ENCODE results near the gene EYA3. TPM values are rescaled to one million over a fixed set of nuclear protein-coding genes. Genes with fewer than 3 reads are reported as not detected.

The EYA3 gene
- total and polyA plus RNA-seq, 2 donors: 6.3 to 10.9 TPM

- Histone ChIP-seq H3K36me3 (ENCODE audit: control insufficient read depth in 2 of 2, insufficient read depth in 2 of 2, low read length in 1 of 2) (no peaks in the 10 kb centered on the region), H3K9me3 (ENCODE audit: control insufficient read depth in 2 of 2, insufficient read depth in 1 of 2, low read length in 1 of 2) (no peaks in the 10 kb centered on the region), H3K27ac (ENCODE audit: low read depth in 1 of 2, low read length in 1 of 2) (no peak overlapping the region), H3K27me3 (ENCODE audit: control insufficient read depth in 2 of 2, insufficient read depth in 1 of 2, low read length in 1 of 2) (peaks cover 0 to 2% of the 10 kb centered on the region in 2 donors), H3K4me1 (ENCODE audit: control insufficient read depth in 2 of 2, insufficient read depth in 2 of 2, low read length in 2 of 2) (no peaks in the 10 kb centered on the region), H3K4me3 (ENCODE audit: low read length in 2 of 2) (no peak overlapping the region)
- WGBS: 91% methylated on average over 6 of the region's 6 CpGs
- DNase-seq (ENCODE audit: low read depth in 6 of 9, low spot score in 9 of 9): no peak
Observed at GRCh38 chr1:28130901-28131300, 42.5 kb upstream of the EYA3 start.

- H3K9me3 ChIP-seq (ENCODE audit: control insufficient read depth in 2 of 2, insufficient read depth in 1 of 2, low read length in 1 of 2): no peaks in the 10 kb centered on the region
- 98% methylated on average over 1 of the region's 1 CpG for WGBS
- H3K27me3 ChIP-seq (ENCODE audit: control insufficient read depth in 2 of 2, insufficient read depth in 1 of 2, low read length in 1 of 2): peaks cover 0 to 2% of the 10 kb centered on the region in 2 donors
- DNase-seq (ENCODE audit: low read depth in 6 of 9, low spot score in 9 of 9): no peak
- H3K4me3 ChIP-seq (ENCODE audit: low read length in 2 of 2): no peak overlapping the region
- no peaks in the 10 kb centered on the region for H3K4me1 ChIP-seq (ENCODE audit: control insufficient read depth in 2 of 2, insufficient read depth in 2 of 2, low read length in 2 of 2)
- H3K36me3 ChIP-seq (ENCODE audit: control insufficient read depth in 2 of 2, insufficient read depth in 2 of 2, low read length in 1 of 2): no peaks in the 10 kb centered on the region
- no peak overlapping the region for H3K27ac ChIP-seq (ENCODE audit: low read depth in 1 of 2, low read length in 1 of 2)
Observed at GRCh38 chr1:28129150-28129549, 40.7 kb upstream of the EYA3 start.

GRCh38 chr1:28127617-28128257 is 39.3 kb upstream of the EYA3 start:
- H3K9me3 ChIP-seq (ENCODE audit: control insufficient read depth in 2 of 2, insufficient read depth in 1 of 2, low read length in 1 of 2): no peaks in the 10 kb centered on the region
- no peak for DNase-seq (ENCODE audit: low read depth in 6 of 9, low spot score in 9 of 9)
- H3K4me3 ChIP-seq (ENCODE audit: low read length in 2 of 2): no peak overlapping the region
- H3K4me1 ChIP-seq (ENCODE audit: control insufficient read depth in 2 of 2, insufficient read depth in 2 of 2, low read length in 2 of 2): no peaks in the 10 kb centered on the region
- H3K36me3 ChIP-seq (ENCODE audit: control insufficient read depth in 2 of 2, insufficient read depth in 2 of 2, low read length in 1 of 2): no peaks in the 10 kb centered on the region
- H3K27ac ChIP-seq (ENCODE audit: low read depth in 1 of 2, low read length in 1 of 2): no peak overlapping the region
- peaks cover 0 to 2% of the 10 kb centered on the region in 2 donors for H3K27me3 ChIP-seq (ENCODE audit: control insufficient read depth in 2 of 2, insufficient read depth in 1 of 2, low read length in 1 of 2)
- WGBS: 94% methylated on average over 3 of the region's 3 CpGs

DNA sequence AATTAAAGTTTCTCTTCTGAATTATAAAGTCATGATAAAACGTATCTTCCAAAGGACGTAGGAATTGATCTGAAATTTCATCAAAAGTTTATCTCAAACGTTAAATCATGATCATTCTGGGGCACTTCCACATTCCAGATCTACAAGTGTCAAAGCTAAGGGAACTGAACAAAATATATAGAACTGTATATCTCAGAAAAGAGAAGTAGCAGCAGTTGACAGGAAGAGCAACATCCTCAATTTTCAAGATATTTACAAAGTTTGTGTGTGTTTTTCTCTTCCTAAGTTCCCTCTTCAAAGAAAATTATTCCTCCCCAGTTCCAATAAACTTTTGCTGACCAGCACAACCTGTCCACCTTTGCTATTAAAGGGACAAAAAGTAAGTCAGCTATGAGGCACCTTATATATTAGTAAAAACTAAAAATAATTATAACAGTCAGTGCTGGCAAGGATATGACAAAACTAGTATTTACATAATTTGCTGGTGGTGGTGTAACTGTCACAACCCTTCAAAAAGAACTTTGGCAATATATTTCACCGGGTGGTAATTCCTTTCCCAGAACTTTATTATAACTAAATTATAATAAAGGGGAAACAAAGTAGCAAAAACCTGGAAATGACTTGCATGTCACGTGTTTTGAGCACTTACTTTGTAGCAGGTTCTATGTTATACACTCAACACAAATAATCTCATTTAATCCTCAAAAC is 38.5 kb upstream of the EYA3 start:
- Histone ChIP-seq H3K36me3 (ENCODE audit: control insufficient read depth in 2 of 2, insufficient read depth in 2 of 2, low read length in 1 of 2) (no peaks in the 10 kb centered on the region), H3K4me1 (ENCODE audit: control insufficient read depth in 2 of 2, insufficient read depth in 2 of 2, low read length in 2 of 2) (no peaks in the 10 kb centered on the region), H3K27me3 (ENCODE audit: control insufficient read depth in 2 of 2, insufficient read depth in 1 of 2, low read length in 1 of 2) (peaks cover 0 to 2% of the 10 kb centered on the region in 2 donors), H3K9me3 (ENCODE audit: control insufficient read depth in 2 of 2, insufficient read depth in 1 of 2, low read length in 1 of 2) (no peaks in the 10 kb centered on the region), H3K27ac (ENCODE audit: low read depth in 1 of 2, low read length in 1 of 2) (no peak overlapping the region), H3K4me3 (ENCODE audit: low read length in 2 of 2) (no peak overlapping the region)
- WGBS: 23% methylated on average over 5 of the region's 5 CpGs
- no peak for DNase-seq (ENCODE audit: low read depth in 6 of 9, low spot score in 9 of 9)

DNA sequence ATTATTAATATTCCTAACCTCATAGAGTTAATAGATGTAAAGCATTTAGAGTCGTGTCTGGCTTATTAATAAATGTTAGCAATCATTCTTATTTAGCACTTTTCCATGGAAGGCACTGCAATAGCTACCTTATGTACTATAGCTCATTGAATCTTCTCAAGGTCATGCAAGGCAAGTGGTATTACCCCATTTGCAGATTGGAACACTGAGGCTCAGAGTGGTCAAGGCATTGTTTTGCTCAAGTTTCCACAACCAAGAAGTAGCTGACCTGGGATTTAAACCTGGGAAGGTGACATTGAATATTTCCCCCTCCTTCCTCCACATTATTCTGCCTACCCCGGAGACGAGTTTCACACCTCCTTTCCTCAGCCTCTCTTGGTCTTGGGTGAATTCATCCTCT is 37.8 kb upstream of the EYA3 start:
- no peaks in the 10 kb centered on the region for H3K36me3 ChIP-seq (ENCODE audit: control insufficient read depth in 2 of 2, insufficient read depth in 2 of 2, low read length in 1 of 2)
- H3K4me3 ChIP-seq (ENCODE audit: low read length in 2 of 2): no peak overlapping the region
- no peaks in the 10 kb centered on the region for H3K4me1 ChIP-seq (ENCODE audit: control insufficient read depth in 2 of 2, insufficient read depth in 2 of 2, low read length in 2 of 2)
- WGBS: 86% methylated on average over 3 of the region's 3 CpGs
- H3K9me3 ChIP-seq (ENCODE audit: control insufficient read depth in 2 of 2, insufficient read depth in 1 of 2, low read length in 1 of 2): no peaks in the 10 kb centered on the region
- no peak for DNase-seq (ENCODE audit: low read depth in 6 of 9, low spot score in 9 of 9)
- H3K27ac ChIP-seq (ENCODE audit: low read depth in 1 of 2, low read length in 1 of 2): no peak overlapping the region
- H3K27me3 ChIP-seq (ENCODE audit: control insufficient read depth in 2 of 2, insufficient read depth in 1 of 2, low read length in 1 of 2): peaks cover 0 to 2% of the 10 kb centered on the region in 2 donors

DNA sequence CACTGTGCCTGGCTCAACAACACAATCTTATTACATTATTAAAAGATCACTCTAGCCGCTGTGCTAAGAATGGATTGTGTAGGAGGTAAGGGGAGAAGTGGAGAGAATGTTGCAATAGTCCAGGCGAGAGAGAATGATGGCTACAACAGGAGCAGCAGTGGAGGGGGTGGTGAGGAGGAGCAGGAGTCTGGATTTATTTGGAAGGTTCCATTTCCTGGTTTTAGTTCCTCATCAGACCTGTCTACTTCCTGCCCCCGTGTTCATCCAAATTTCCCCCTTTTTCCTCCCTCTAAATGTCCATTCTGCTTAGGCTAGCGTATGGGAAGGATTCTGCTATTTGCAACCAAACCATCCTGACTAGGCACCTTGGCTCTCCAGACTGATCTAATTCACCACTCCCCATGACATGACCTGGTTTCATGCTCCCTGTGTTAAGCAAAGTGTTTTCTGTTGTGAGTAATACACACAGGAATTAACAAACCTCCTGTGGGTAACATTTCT is 35.1 kb upstream of the EYA3 start:
- Histone ChIP-seq H3K9me3 (ENCODE audit: control insufficient read depth in 2 of 2, insufficient read depth in 1 of 2, low read length in 1 of 2) (no peaks in the 10 kb centered on the region), H3K27me3 (ENCODE audit: control insufficient read depth in 2 of 2, insufficient read depth in 1 of 2, low read length in 1 of 2) (peaks cover 0 to 2% of the 10 kb centered on the region in 2 donors), H3K36me3 (ENCODE audit: control insufficient read depth in 2 of 2, insufficient read depth in 2 of 2, low read length in 1 of 2) (no peaks in the 10 kb centered on the region), H3K27ac (ENCODE audit: low read depth in 1 of 2, low read length in 1 of 2) (no peak overlapping the region), H3K4me1 (ENCODE audit: control insufficient read depth in 2 of 2, insufficient read depth in 2 of 2, low read length in 2 of 2) (no peaks in the 10 kb centered on the region), H3K4me3 (ENCODE audit: low read length in 2 of 2) (no peak overlapping the region)
- WGBS: 76% methylated on average over 4 of the region's 4 CpGs
- DNase-seq (ENCODE audit: low read depth in 6 of 9, low spot score in 9 of 9): no peak

DNA sequence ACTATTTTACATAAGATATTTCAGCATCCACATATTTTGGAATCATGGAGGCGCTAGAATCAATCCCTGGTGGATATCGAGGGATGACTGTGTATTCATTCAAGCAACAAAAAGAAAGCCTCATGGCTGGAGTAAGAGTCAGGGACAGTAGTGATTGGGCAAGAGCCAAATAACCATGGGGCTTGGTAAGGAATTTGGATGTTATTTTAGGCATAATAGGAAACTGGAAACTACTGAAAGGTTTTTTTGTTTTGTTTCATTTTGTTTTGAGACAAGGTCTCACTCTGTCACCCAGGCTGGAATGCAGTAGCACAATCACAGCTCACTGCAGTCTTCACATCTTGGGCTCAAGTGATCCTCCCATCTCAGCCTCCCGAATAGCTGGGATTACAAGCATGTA is 33.8 kb upstream of the EYA3 start:
- Histone ChIP-seq H3K4me1 (ENCODE audit: control insufficient read depth in 2 of 2, insufficient read depth in 2 of 2, low read length in 2 of 2) (no peaks in the 10 kb centered on the region), H3K36me3 (ENCODE audit: control insufficient read depth in 2 of 2, insufficient read depth in 2 of 2, low read length in 1 of 2) (no peaks in the 10 kb centered on the region), H3K4me3 (ENCODE audit: low read length in 2 of 2) (no peak overlapping the region), H3K27me3 (ENCODE audit: control insufficient read depth in 2 of 2, insufficient read depth in 1 of 2, low read length in 1 of 2) (no peaks in the 10 kb centered on the region), H3K27ac (ENCODE audit: low read depth in 1 of 2, low read length in 1 of 2) (no peak overlapping the region), H3K9me3 (ENCODE audit: control insufficient read depth in 2 of 2, insufficient read depth in 1 of 2, low read length in 1 of 2) (no peaks in the 10 kb centered on the region)
- no peak for DNase-seq (ENCODE audit: low read depth in 6 of 9, low spot score in 9 of 9)
- 96% methylated on average over 3 of the region's 3 CpGs for WGBS

DNA sequence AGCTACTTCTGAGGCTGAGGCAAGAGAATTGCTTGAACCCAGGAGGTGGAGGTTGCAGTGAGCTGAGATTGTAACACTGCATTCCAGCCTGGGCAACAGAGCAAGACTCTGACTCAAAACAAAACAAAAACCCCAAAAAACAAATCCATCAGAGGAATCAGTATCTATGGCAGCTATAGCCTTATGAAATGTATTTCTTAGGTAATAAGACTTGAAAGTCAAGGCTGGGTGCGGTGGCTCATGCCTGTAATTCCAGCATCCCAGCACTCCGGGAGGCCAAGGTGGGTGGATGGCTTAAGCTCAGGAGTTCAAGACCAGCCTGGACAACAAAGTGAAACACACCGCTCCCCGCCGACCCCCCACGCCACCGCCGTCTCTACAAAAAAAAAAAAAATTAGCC is 31.1 kb upstream of the EYA3 start:
- no peaks in the 10 kb centered on the region for H3K27me3 ChIP-seq (ENCODE audit: control insufficient read depth in 2 of 2, insufficient read depth in 1 of 2, low read length in 1 of 2)
- WGBS: 98% methylated on average over 8 of the region's 8 CpGs
- H3K4me1 ChIP-seq (ENCODE audit: control insufficient read depth in 2 of 2, insufficient read depth in 2 of 2, low read length in 2 of 2): peaks cover 0 to 7% of the 10 kb centered on the region in 2 donors
- no peak for DNase-seq (ENCODE audit: low read depth in 6 of 9, low spot score in 9 of 9)
- H3K4me3 ChIP-seq (ENCODE audit: low read length in 2 of 2): no peak overlapping the region
- H3K27ac ChIP-seq (ENCODE audit: low read depth in 1 of 2, low read length in 1 of 2): no peak overlapping the region
- no peaks in the 10 kb centered on the region for H3K36me3 ChIP-seq (ENCODE audit: control insufficient read depth in 2 of 2, insufficient read depth in 2 of 2, low read length in 1 of 2)
- H3K9me3 ChIP-seq (ENCODE audit: control insufficient read depth in 2 of 2, insufficient read depth in 1 of 2, low read length in 1 of 2): no peaks in the 10 kb centered on the region

GRCh38 chr1:28118640-28119307 is 30.4 kb upstream of the EYA3 start:
- no peak for DNase-seq (ENCODE audit: low read depth in 6 of 9, low spot score in 9 of 9)
- 95% methylated on average over 5 of the region's 5 CpGs for WGBS
- no peaks in the 10 kb centered on the region for H3K27me3 ChIP-seq (ENCODE audit: control insufficient read depth in 2 of 2, insufficient read depth in 1 of 2, low read length in 1 of 2)
- H3K9me3 ChIP-seq (ENCODE audit: control insufficient read depth in 2 of 2, insufficient read depth in 1 of 2, low read length in 1 of 2): no peaks in the 10 kb centered on the region
- no peak overlapping the region for H3K27ac ChIP-seq (ENCODE audit: low read depth in 1 of 2, low read length in 1 of 2)
- H3K4me1 ChIP-seq (ENCODE audit: control insufficient read depth in 2 of 2, insufficient read depth in 2 of 2, low read length in 2 of 2): peaks cover 0 to 7% of the 10 kb centered on the region in 2 donors
- no peak overlapping the region for H3K4me3 ChIP-seq (ENCODE audit: low read length in 2 of 2)
- no peaks in the 10 kb centered on the region for H3K36me3 ChIP-seq (ENCODE audit: control insufficient read depth in 2 of 2, insufficient read depth in 2 of 2, low read length in 1 of 2)

Data from thymus (tissue), 11 donors.